ENCODE data around the gene SYNPO.

SYNPO gene

DNA sequence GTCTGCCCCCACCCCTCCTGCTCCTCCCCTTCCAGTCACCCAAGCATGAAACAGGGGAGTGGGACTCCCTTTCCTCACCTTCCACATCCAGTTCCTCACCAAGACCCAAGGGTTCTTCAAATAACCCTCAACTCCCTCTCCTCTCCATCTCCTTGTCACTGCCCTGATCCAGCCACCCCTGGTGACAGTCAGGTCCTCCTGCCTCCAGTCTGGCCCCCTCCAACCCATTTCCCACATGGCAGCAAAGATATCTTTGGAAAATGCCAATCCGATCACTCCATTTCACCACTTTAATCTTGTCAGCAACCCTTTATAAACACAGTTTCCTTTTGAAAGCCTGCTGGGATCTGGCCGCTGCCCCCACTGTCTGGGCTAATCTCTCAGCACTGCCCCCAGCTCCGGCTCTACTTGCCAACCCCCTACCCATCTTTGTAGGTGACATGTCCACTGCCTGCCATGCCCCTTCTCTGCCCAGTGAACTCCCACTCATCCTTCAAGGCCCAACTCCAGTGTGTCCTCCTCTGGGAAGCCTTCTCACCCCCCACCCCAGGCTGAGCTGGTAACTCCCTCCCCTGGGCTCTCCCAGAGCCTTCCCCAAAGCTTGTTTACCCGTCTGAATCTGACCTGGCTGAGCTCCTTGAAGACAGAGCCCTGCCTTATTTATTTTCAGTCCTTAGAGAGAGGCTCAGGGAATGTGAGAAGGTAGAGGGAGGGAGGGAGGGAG, 19.8 kb downstream of the SYNPO start:
- DNase-seq (ENCODE audit: insufficient read length, low spot score) (no peak), FAIRE-seq (no peak)
- TF ChIP-seq, protein P1, sequence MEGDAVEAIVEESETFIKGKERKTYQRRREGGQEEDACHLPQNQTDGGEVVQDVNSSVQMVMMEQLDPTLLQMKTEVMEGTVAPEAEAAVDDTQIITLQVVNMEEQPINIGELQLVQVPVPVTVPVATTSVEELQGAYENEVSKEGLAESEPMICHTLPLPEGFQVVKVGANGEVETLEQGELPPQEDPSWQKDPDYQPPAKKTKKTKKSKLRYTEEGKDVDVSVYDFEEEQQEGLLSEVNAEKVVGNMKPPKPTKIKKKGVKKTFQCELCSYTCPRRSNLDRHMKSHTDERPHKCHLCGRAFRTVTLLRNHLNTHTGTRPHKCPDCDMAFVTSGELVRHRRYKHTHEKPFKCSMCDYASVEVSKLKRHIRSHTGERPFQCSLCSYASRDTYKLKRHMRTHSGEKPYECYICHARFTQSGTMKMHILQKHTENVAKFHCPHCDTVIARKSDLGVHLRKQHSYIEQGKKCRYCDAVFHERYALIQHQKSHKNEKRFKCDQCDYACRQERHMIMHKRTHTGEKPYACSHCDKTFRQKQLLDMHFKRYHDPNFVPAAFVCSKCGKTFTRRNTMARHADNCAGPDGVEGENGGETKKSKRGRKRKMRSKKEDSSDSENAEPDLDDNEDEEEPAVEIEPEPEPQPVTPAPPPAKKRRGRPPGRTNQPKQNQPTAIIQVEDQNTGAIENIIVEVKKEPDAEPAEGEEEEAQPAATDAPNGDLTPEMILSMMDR (IDR thresholded peaks at IDR 0.05; ENCODE audit: insufficient read depth, missing control alignments) = no peak

DNA sequence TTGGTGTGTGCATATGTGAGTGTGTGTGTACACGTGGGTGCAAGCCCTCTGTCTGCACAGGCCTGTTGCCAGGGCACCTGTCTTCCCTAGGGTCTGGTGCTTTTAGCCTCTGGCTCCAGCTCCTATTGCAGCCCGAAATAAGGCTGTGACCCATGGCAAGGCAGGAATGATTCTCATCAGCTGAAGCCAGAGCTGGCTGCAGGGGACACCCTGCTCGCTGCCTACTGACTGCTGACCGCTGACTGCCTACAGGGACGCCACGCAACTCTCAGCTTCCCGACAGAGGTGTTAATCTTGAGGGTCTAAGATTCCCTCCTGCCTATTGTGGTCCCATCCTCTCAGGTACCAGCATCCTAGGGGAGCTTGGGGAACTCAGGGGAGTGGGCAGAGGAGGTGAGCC, 20.6 kb downstream of the SYNPO start, which contains the start of gene MYOZ3:
TSS of gene MYOZ3 (plus strand) at position 166 of the 400 bp plus-strand sequence. CDS start 1,691 bp downstream, outside the sequence.
- DNase-seq (ENCODE audit: insufficient read length, low spot score) (no peak), FAIRE-seq (no peak)
- TF ChIP-seq, protein P1 (IDR thresholded peaks at IDR 0.05; ENCODE audit: insufficient read depth, missing control alignments) = no peak

DNA sequence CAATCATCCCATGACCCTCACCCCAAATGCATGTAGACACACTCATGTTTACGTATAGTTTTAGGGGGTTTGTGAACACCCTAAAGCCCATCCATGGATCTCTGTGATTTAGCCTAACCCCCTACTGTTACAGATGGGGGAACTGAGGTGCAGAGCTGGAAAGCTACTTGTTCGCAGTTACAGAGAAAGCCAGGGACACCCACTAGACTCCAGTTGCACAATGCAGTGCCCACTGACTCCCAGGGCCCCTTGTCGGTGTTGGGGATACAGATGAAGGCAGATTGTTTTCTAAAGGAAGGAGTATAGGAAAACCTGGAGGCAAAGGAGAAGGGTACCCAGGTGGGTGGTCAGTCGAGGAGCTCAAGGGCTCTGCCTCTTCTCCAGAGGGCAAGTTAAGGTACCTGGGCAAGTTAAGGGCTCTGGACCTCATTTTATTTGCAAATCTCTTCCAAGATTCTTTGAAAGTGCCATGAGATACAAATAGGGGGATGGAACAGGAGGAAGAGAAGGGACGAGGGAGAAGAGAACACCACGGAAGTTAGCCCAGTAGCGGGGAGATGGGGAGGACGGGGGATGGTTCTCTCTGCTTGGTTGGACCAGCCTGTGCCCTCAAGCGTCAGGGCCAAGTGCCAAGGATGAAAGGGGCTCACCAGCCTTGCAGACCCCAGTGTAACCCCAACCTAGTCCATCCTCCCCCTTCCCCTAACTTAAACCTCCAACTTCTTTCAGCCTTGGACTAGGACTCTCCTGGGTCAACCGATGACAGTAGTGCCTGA, 21.5 kb downstream of the SYNPO start:
- FAIRE-seq = no peak
- no peak for DNase-seq (ENCODE audit: insufficient read length, low spot score)
- TF ChIP-seq, protein P1 (IDR thresholded peaks at IDR 0.05; ENCODE audit: insufficient read depth, missing control alignments) = no peak

DNA sequence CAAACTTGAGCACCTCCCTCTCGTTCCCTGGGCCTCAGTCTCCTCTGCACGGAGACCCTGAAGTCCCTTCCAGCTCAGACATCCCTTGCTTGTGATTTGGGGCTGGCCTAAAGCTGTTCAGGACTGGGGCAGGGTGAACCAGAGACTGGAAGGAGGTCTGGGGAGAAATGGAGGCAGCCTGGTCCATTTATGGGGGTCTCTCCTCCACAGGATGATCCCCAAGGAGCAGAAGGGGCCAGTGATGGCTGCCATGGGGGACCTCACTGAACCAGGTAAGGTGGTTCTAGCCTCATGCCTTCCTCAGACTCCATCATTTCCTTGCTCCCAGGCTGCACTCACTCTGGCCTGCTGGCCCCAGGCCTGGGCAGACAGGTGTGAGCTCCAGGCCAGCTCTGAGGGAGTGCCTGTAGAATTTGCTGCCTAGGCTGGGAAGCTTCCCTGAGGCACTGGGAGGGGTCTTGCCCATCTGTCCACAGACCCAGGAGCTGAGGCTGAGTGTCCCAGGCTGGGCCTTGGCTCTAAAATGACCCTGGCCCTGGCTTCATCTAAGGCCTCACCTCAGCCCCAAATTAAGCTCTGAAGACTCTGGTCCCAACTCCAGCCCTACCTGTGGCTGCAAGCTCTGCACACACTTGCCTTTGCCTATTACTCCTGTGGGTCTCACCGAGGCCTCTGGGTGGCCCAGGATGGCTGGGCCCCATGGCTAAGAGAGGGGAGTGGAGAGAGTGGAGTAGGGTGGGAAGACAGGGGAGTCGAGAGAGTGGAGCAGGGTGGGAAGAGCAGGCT, 22.5 kb downstream of the SYNPO start:
- no peak for FAIRE-seq
- TF ChIP-seq, protein P1 (IDR thresholded peaks at IDR 0.05; ENCODE audit: insufficient read depth, missing control alignments) = no peak
- DNase-seq (ENCODE audit: insufficient read length, low spot score) = no peak

DNA sequence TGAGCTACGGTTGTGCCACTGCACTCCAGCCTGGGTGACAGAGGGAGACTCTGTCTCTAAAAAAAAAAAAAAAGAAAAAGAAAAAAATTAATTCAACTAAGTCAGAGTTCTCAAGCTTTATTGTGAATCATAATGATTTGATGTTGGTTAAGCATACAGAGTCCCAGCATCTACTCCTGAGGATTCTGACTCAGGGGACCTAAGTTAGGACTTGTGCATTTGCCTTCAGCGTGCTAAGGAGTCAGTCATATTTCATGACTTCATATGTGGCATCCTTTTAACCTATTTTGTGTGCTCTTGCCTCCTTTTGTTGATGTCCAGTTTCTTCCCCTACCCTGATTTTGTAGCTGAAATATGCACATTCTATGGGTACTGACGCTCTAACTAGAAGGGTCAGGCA, 23.5 kb downstream of the SYNPO start:
- no peak for DNase-seq (ENCODE audit: insufficient read length, low spot score)
- FAIRE-seq = no peak
- TF ChIP-seq, protein P1 (IDR thresholded peaks at IDR 0.05; ENCODE audit: insufficient read depth, missing control alignments) = no peak

DNA sequence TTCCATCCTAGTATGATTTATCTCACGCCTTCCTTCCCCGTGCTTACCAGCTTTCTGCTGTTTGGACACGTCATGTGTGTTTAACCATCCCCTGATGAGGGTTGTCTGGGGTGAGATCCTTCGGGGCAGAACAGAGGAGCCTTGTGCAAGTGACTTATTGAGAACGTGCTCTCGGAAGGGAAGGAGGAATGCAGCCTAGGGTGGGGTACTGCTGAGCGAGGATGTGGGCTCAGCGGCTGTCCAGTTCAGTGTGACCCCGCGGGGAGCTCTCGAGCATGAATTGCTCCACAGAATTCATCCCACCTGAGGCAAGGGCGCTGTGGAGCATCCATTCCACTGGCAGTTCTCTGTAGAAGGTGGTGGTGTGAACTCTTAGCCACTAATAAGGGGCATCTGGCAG, 24.6 kb downstream of the SYNPO start:
- FAIRE-seq = no peak
- TF ChIP-seq, protein P1 (IDR thresholded peaks at IDR 0.05; ENCODE audit: insufficient read depth, missing control alignments) = no peak
- DNase-seq (ENCODE audit: insufficient read length, low spot score) = no peak

Data from D721Med (cell line).